HCT116 (cell line): ENCODE data around the gene GPR78. TPM values are rescaled to one million over a fixed set of nuclear protein-coding genes. Genes with fewer than 3 reads are reported as not detected.

Experiments used
- ATAC-seq: fragments of 200-7000 bp; cut with Tn5 transposase; 2 replicates; pipeline ENCODE4 v1.9.1; 2020; ENCODE audit warnings: mild to moderate bottlenecking, moderate library complexity
- BruUV-seq: library from RNA; stranded (reverse); fragments of 400-500 nt; replicated peaks from 2 replicates; lab custom pipeline; 2021; lab: Mats Ljungman, UMichigan
- CTCF ChIA-PET: fragments of 300-600 bp; sonication (Branson Sonifier 250); formaldehyde crosslinking; loops from one replicate; lab custom pipeline; 2021; ENCODE audit warnings: antibody characterized with exemption; lab: Charles Lee
- POLR2A ChIA-PET: fragments of 300-600, 350-600 bp; sonication (Branson Sonifier 250); formaldehyde crosslinking; loops from one replicate; lab custom pipeline; 2021; ENCODE audit warnings: antibody characterized with exemption; lab: Charles Lee
- RAD21 ChIA-PET, 2 experiments: fragments of 300-600 bp; sonication (Branson Sonifier 250); formaldehyde crosslinking; loops; one replicate each; lab custom pipeline; 2023; ENCODE audit warnings: low total read pairs in 2 of 2; ENCODE audit not compliant: uncharacterized antibody in 2 of 2, unreplicated experiment in 2 of 2, low non-redundant PET in 1 of 2; lab: Charles Lee
- DNase-seq: peaks from one replicate; pipeline ENCODE4 v3.0.0-alpha.2; 2010; ENCODE audit warnings: low read depth, low spot score
- H2AFZ ChIP-seq: fragments of 200-600 bp; shearing (Covaris generic), sonication (generic); 2 replicates; pipeline ENCODE4 v1.6.1; 2017; ENCODE audit warnings: low read depth, mixed run types, mixed read lengths, antibody characterized with exemption, low read length; ENCODE audit not compliant: poor library complexity, severe bottlenecking
- H3K27ac ChIP-seq: 2 replicates; pipeline ENCODE4 v1.5.1; 2012; ENCODE audit warnings: low read depth, low read length
- H3K27me3 ChIP-seq: fragments of 200-600 bp; sonication (generic); 2 replicates; pipeline ENCODE4 v1.6.1; 2016; ENCODE audit warnings: mixed run types, low read length, mixed read lengths; ENCODE audit not compliant: insufficient read depth
- H3K36me3 ChIP-seq, 2 experiments: fragments of 200-500 bp in 1 of 2; fragments of 200-600 bp in 1 of 2; sonication (Bioruptor generic) in 1 of 2; sonication (generic) in 1 of 2; 2 replicates each; pipeline versions ENCODE4 v1.5.1 to v1.6.1; 2014 to 2016; ENCODE audit warnings: low read length in 2 of 2, inconsistent platforms in 1 of 2, mixed read lengths in 1 of 2, mixed run types in 1 of 2; ENCODE audit not compliant: insufficient read depth in 2 of 2, control insufficient read depth in 1 of 2
- H3K4me1 ChIP-seq, 2 experiments: fragments of 200-600 bp in 1 of 2; sonication (generic) in 1 of 2; 2 replicates each; pipeline versions ENCODE4 v1.5.1 to v1.6.1; 2012 to 2017; ENCODE audit warnings: low read length in 2 of 2, inconsistent platforms in 1 of 2, mild to moderate bottlenecking in 1 of 2, mixed read lengths in 1 of 2, mixed run types in 1 of 2, moderate library complexity in 1 of 2; ENCODE audit not compliant: insufficient read depth in 2 of 2, control insufficient read depth in 1 of 2
- H3K4me2 ChIP-seq: fragments of 200-600 bp; sonication (generic); 2 replicates; pipeline ENCODE4 v1.6.1; 2017; ENCODE audit warnings: mixed run types, low read length, mixed read lengths
- H3K4me3 ChIP-seq, 2 experiments: fragments of 200-600 bp in 1 of 2; sonication (generic) in 1 of 2; replicated peaks in 1 of 2; 2 replicates each; pipeline ENCODE4 v1.5.1; 2011 to 2016; ENCODE audit warnings: low read length in 2 of 2, control low read depth in 1 of 2, low read depth in 1 of 2, mild to moderate bottlenecking in 1 of 2, mixed read lengths in 1 of 2, mixed run types in 1 of 2
- H3K79me2 ChIP-seq: fragments of 200-600 bp; sonication (generic); 2 replicates; pipeline ENCODE4 v1.6.1; 2017; ENCODE audit warnings: mild to moderate bottlenecking, mixed run types, low read length, moderate library complexity, mixed read lengths; ENCODE audit not compliant: insufficient read depth
- H3K9ac ChIP-seq: fragments of 200-600 bp; sonication (generic); 2 replicates; pipeline ENCODE4 v1.6.1; 2016; ENCODE audit warnings: low read length, mixed read lengths
- H3K9me2 ChIP-seq: fragments of 200-600 bp; sonication (generic), shearing (Covaris generic); 2 replicates; pipeline ENCODE4 v1.6.1; 2017; ENCODE audit warnings: mixed run types, mild to moderate bottlenecking, moderate library complexity; ENCODE audit not compliant: insufficient read depth
- H3K9me3 ChIP-seq, 2 experiments: fragments of 200-500 bp in 1 of 2; fragments of 200-600 bp in 1 of 2; sonication (Bioruptor generic) in 1 of 2; sonication (generic) in 1 of 2; 2 replicates each; pipeline ENCODE4 v1.6.1; 2014 to 2017; ENCODE audit warnings: low read length in 2 of 2, mixed read lengths in 2 of 2, inconsistent platforms in 1 of 2, low read depth in 1 of 2, mild to moderate bottlenecking in 1 of 2, mixed run types in 1 of 2, moderate library complexity in 1 of 2; ENCODE audit not compliant: control insufficient read depth in 1 of 2, insufficient read depth in 1 of 2
- H4K20me1 ChIP-seq: fragments of 200-600 bp; sonication (generic), shearing (Covaris generic); 2 replicates; pipeline ENCODE4 v1.6.1; 2017; ENCODE audit warnings: mixed run types, mild to moderate bottlenecking, moderate library complexity; ENCODE audit not compliant: insufficient read depth
- CBX3 ChIP-seq: IDR thresholded peaks from 2 replicates; pipeline ENCODE4 v1.6.1; 2012; ENCODE audit warnings: low read depth
- EGR1 ChIP-seq: IDR thresholded peaks from 2 replicates; pipeline ENCODE4 v1.6.1; 2012; ENCODE audit warnings: low read depth
- ELF1 ChIP-seq: IDR thresholded peaks from 2 replicates; pipeline ENCODE4 v1.6.1; 2012; ENCODE audit warnings: low read depth, borderline replicate concordance
- EZH2 ChIP-seq: fragments of 200-600 bp; sonication (generic); IDR thresholded peaks from 2 replicates; pipeline ENCODE4 v1.6.1; 2017; ENCODE audit warnings: antibody characterized with exemption, mixed run types
- EZH2phosphoT487 ChIP-seq: fragments of 200-600 bp; IDR thresholded peaks from 2 replicates; pipeline ENCODE4 v1.6.1; 2018; ENCODE audit warnings: antibody characterized with exemption, borderline replicate concordance
- FOSL1 ChIP-seq: IDR thresholded peaks from 2 replicates; pipeline ENCODE4 v1.6.1; 2012; ENCODE audit warnings: low read depth
- JUND ChIP-seq: IDR thresholded peaks from 2 replicates; pipeline ENCODE4 v1.6.1; 2012
- POLR2AphosphoS5 ChIP-seq: IDR thresholded peaks from 2 replicates; pipeline ENCODE4 v1.6.1; 2011; ENCODE audit warnings: mild to moderate bottlenecking, low read depth, low read length, moderate library complexity
- RAD21 ChIP-seq: IDR thresholded peaks from 2 replicates; pipeline ENCODE4 v1.6.1; 2012; ENCODE audit warnings: low read depth, mild to moderate bottlenecking
- SIN3A ChIP-seq: IDR thresholded peaks from 2 replicates; pipeline ENCODE4 v1.6.1; 2012; ENCODE audit warnings: low read depth
- SP1 ChIP-seq: IDR thresholded peaks from 2 replicates; pipeline ENCODE4 v1.6.1; 2012; ENCODE audit warnings: low read depth
- YY1 ChIP-seq: IDR thresholded peaks from 2 replicates; pipeline ENCODE4 v1.6.1; 2011; ENCODE audit warnings: low read length, low read depth, moderate library complexity, mild to moderate bottlenecking; ENCODE audit not compliant: insufficient replicate concordance; ENCODE audit errors: extremely low read depth
- intact Hi-C: fragments of 100-400 bp; cut with micrococcal nuclease; formaldehyde crosslinking; loops from 2 replicates; pipeline ENCODE4 v1.10.0; 2022
- total RNA-seq: library from RNA; stranded (reverse); gene quantifications from one replicate; pipeline ENCODE4 v1.2.1, GENCODE V29; 2021; ENCODE audit not compliant: unreplicated experiment
- TF ChIP-seq, protein P1 (sequence below): IDR thresholded peaks from 2 replicates; pipeline ENCODE4 v1.6.1; 2012
- TF ChIP-seq, protein P2 (sequence below), 3 experiments: fragments of 200-600 bp in 1 of 3; sonication (generic) in 1 of 3; IDR thresholded peaks in 2 of 3; conservative IDR thresholded peaks in 1 of 3; 2 replicates each; pipeline ENCODE4 v1.5.1; 2012 to 2017; ENCODE audit warnings: low read depth in 2 of 3, low read length in 2 of 3, antibody characterized with exemption in 1 of 3, borderline replicate concordance in 1 of 3, control low read depth in 1 of 3, mild to moderate bottlenecking in 1 of 3, mixed read lengths in 1 of 3, mixed run types in 1 of 3, moderate library complexity in 1 of 3; ENCODE audit not compliant: insufficient read depth in 1 of 3
- TF ChIP-seq, protein P3 (sequence below): IDR thresholded peaks from 2 replicates; pipeline ENCODE4 v1.6.1; 2012
- TF ChIP-seq, protein P4 (sequence below): IDR thresholded peaks from 2 replicates; pipeline ENCODE4 v1.6.1; 2011; ENCODE audit warnings: mild to moderate bottlenecking, low read length, moderate library complexity; ENCODE audit not compliant: insufficient replicate concordance; ENCODE audit errors: extremely low read depth

The GPR78 gene
- total RNA-seq, 1 experiment from 2014 or later = not detected

DNA sequence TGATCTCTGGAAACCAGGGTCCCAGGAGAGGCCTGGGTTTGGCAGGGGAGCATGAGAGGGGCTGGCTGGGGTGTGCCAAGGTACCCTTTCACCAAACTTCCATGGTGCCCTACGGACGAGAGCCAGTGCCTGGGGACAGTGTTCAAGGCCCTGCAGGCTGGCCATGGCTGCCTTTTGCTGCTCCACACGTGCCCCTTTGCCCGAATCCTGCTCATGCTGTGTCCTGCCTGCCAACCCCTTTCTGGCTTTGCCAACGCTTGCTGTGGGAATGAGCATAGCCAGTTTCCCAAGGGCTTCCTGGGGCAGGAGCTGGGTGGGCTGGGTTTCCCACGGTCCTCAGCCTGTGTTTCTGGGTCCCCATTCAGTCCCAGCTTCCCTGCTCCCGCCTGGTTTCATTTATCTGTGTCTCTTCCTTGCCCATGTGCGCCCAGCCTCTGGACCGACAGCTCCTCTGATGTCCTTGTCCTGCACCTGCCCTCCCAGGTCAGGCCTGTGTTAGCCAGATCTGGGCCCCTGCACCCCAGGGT is 29.7 kb downstream of the GPR78 start:
- TF ChIP-seq FOSL1 (no peak), EZH2 (no peak), SP1 (no peak), SIN3A (no peak), RAD21 (no peak), EGR1 (no peak), EZH2phosphoT487 (no peak), CBX3 (no peak), ELF1 (no peak), POLR2AphosphoS5 (no peak), JUND (no peak), YY1 (no peak)
- TF ChIP-seq, protein P1, sequence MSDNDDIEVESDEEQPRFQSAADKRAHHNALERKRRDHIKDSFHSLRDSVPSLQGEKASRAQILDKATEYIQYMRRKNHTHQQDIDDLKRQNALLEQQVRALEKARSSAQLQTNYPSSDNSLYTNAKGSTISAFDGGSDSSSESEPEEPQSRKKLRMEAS = no peak
- TF ChIP-seq, protein P2, sequence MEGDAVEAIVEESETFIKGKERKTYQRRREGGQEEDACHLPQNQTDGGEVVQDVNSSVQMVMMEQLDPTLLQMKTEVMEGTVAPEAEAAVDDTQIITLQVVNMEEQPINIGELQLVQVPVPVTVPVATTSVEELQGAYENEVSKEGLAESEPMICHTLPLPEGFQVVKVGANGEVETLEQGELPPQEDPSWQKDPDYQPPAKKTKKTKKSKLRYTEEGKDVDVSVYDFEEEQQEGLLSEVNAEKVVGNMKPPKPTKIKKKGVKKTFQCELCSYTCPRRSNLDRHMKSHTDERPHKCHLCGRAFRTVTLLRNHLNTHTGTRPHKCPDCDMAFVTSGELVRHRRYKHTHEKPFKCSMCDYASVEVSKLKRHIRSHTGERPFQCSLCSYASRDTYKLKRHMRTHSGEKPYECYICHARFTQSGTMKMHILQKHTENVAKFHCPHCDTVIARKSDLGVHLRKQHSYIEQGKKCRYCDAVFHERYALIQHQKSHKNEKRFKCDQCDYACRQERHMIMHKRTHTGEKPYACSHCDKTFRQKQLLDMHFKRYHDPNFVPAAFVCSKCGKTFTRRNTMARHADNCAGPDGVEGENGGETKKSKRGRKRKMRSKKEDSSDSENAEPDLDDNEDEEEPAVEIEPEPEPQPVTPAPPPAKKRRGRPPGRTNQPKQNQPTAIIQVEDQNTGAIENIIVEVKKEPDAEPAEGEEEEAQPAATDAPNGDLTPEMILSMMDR (IDR thresholded peaks at IDR 0.05 in 2 of 3, conservative IDR thresholded peaks at IDR 0.05 in 1 of 3; ENCODE audit: borderline replicate concordance in 1 of 3, insufficient read depth in 1 of 3, low read depth in 2 of 3, low read length in 2 of 3) = no peak
- TF ChIP-seq, protein P3, sequence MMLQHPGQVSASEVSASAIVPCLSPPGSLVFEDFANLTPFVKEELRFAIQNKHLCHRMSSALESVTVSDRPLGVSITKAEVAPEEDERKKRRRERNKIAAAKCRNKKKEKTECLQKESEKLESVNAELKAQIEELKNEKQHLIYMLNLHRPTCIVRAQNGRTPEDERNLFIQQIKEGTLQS = no peak
- TF ChIP-seq, protein P4, sequence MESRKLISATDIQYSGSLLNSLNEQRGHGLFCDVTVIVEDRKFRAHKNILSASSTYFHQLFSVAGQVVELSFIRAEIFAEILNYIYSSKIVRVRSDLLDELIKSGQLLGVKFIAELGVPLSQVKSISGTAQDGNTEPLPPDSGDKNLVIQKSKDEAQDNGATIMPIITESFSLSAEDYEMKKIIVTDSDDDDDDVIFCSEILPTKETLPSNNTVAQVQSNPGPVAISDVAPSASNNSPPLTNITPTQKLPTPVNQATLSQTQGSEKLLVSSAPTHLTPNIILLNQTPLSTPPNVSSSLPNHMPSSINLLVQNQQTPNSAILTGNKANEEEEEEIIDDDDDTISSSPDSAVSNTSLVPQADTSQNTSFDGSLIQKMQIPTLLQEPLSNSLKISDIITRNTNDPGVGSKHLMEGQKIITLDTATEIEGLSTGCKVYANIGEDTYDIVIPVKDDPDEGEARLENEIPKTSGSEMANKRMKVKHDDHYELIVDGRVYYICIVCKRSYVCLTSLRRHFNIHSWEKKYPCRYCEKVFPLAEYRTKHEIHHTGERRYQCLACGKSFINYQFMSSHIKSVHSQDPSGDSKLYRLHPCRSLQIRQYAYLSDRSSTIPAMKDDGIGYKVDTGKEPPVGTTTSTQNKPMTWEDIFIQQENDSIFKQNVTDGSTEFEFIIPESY = no peak
- H3K27me3 ChIP-seq = no peaks in the 10 kb centered on the region
- H2AFZ ChIP-seq = no peak overlapping the region
- ChIA-PET CTCF (interaction anchor here (1.2 kb wide), 1 partner anchor 308 kb away, joined by 3 read pairs; no protein-coding TSS in a partner anchor), POLR2A (no interaction called here), RAD21 (no interaction called here)
- no peak; the same call in 1 of the 2 replicates for ATAC-seq
- H3K4me3 ChIP-seq = no peak overlapping the region
- no peak overlapping the region for H3K4me2 ChIP-seq
- H3K36me3 ChIP-seq = no peaks in the 10 kb centered on the region
- H3K79me2 ChIP-seq = no peaks in the 10 kb centered on the region
- intact Hi-C loops = loop anchor here (10.0 kb wide), 1 partner anchor 275 kb away; no protein-coding TSS in a partner anchor
- no peaks in the 10 kb centered on the region for H4K20me1 ChIP-seq
- H3K27ac ChIP-seq = no peak overlapping the region
- no peak for DNase-seq
- no peaks in the 10 kb centered on the region for H3K9me2 ChIP-seq
- no peaks in the 10 kb centered on the region for H3K4me1 ChIP-seq
- no TSS peak for BruUV-seq
- H3K9me3 ChIP-seq = no peaks in the 10 kb centered on the region
- no peak overlapping the region for H3K9ac ChIP-seq
